Measurements from ENCODE around the gene CD2.

DNA sequence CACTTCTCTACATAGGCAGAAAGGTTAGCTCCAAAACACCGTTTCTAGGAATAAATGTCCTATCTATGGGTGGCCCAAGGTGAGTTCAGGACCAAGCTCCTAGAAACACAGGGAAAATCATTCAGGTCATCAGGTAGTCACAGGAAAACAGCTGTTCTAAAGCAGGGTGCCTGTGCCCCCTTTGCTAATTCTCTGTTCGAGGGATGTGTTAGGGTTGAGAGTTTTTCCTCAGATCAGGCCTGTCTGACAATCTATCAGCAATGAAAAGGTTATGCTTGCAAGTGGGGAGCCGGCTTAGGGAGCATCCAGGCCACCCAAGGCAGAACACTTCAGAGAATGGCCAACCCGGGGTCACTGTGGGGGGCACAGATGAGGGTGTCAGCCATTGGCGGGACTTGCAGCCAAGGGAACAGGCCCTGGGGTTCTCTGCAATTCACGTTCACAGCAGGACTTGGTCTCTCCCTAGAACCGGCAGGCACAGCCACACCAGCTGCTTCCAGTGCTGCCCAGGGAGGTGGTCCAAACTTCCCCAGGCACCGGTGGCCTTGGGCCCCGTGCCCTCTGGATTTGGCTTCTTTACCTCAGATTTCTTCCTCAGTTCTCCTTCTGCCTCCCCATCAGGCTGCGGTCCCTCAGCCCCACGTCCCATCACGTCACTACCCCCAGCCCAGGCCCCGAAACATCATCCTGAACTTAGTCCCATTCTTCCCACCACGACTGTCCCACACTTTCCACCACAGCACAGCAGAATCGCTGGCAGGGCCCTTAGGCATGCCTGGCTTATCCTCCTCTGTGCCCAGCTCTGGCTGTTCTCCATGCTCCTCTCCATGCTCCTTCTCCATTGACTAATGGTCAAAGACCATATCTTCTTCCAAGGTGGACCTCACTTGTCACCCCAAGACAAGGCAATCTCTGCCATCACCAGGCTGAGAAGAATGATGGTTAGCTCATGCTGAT, 11.0 kb downstream of the CD2 start:
- TF ChIP-seq, protein P1, sequence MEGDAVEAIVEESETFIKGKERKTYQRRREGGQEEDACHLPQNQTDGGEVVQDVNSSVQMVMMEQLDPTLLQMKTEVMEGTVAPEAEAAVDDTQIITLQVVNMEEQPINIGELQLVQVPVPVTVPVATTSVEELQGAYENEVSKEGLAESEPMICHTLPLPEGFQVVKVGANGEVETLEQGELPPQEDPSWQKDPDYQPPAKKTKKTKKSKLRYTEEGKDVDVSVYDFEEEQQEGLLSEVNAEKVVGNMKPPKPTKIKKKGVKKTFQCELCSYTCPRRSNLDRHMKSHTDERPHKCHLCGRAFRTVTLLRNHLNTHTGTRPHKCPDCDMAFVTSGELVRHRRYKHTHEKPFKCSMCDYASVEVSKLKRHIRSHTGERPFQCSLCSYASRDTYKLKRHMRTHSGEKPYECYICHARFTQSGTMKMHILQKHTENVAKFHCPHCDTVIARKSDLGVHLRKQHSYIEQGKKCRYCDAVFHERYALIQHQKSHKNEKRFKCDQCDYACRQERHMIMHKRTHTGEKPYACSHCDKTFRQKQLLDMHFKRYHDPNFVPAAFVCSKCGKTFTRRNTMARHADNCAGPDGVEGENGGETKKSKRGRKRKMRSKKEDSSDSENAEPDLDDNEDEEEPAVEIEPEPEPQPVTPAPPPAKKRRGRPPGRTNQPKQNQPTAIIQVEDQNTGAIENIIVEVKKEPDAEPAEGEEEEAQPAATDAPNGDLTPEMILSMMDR (IDR thresholded peaks at IDR 0.05): no peak
- no peak for TF ChIP-seq POLR2A (IDR thresholded peaks at IDR 0.05)
